GM19324 (cell line): ENCODE results near the gene PCNX4.
"Not testable (repeated sequence)": the region's sequence is repeated elsewhere in the genome, so short reads cannot be mapped to it uniquely, and the experiment has no call there.

Experiments used
- ATAC-seq: cut with Tn5 transposase; IDR thresholded peaks from one replicate; pipeline ENCODE4 v1.9.1; 2021; ENCODE audit warnings: mild to moderate bottlenecking, moderate library complexity; ENCODE audit not compliant: unreplicated experiment, low FRiP score

Gene PCNX4

DNA sequence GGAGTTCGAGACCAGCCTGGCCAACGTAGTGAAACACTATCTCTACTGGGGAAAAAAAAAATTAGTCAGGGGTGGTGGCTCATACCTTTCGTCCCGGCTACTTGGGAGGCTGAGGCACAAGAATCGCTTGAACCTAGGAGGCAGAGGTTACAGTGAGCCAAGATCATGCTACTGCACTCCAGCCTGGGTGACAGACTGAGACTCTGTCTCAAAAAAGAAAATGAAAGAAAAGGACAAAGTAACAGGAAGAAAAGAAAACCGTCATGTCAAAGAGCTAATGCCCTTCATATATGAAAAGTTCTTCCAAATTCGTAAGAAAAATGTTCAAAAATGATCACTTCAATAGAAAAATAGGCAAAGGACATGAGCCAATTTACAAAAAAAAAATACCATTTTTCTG is 8.1 kb downstream of the PCNX4 start:
- not testable (repeated sequence) for ATAC-seq

DNA sequence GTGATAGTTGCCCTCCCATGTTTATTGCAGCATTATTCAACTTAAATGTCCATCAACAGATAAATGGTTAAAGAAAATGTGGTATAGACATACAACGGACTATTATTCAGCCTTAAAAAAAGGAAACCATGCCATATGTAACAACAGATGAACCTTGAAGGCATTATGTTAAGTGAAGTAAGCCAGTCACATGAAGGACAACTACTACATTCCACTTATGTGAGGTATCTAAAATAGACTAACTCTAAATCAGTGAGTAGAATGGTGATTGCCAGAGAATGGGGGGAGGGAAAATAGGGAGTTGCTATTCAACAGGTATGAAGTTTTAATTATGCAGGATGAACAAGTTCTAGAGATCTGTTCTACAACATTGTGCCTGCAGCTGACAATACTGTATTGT is 10.1 kb downstream of the PCNX4 start:
- ATAC-seq = no peak

DNA sequence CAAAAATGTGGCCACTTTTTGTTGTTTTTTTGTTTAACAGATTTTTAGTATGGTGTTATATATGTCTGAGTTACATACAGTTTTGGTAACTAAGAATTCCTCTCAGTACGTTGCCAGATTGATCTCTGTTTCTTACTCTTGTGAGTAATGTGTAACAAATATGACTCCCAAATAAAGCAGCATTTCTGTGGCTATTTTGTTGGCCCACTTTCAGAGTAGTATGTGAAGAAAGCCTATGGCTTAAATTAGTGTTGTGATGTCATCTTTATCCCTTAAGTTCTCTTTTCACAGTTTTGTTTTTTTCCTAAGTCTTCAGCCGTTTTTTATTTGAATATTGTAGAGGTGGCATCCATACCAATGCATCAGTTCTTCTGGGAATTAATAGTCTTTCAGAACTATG is 10.7 kb downstream of the PCNX4 start:
- no peak for ATAC-seq

DNA sequence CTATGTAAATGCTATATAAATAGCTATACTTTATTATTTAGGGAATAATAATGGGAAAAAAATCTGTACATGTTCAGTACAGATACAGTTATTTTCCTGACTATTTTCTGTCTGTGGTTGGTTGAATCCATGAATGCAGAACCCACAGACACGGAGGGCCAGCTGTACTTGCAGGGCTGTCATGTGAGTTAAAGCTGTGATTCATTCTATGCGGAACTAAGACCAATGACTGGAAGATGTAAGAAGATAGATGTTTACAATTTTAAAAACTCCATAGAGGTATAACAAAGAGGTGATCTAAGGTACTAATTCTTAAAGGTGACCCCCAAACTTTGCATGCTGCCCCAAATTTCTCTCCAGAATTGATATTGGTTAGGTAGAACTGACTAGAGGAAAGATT is 14.6 kb downstream of the PCNX4 start:
- ATAC-seq = no peak

DNA sequence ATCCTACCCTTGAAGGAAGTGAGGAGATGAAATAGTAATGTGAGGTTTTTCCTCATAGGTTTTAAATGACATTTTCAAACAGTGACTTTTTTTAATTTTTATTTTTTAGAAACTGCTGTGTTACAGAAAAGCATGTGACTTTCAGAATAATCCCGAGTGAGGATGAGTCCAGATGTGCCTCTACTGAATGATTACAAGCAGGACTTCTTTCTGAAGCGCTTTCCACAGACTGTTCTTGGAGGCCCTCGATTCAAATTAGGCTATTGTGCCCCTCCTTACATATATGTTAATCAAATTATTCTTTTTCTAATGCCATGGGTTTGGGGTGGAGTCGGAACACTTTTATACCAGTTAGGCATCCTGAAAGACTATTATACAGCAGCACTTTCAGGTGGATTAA is 15.8 kb downstream of the PCNX4 start:
- no peak for ATAC-seq

DNA sequence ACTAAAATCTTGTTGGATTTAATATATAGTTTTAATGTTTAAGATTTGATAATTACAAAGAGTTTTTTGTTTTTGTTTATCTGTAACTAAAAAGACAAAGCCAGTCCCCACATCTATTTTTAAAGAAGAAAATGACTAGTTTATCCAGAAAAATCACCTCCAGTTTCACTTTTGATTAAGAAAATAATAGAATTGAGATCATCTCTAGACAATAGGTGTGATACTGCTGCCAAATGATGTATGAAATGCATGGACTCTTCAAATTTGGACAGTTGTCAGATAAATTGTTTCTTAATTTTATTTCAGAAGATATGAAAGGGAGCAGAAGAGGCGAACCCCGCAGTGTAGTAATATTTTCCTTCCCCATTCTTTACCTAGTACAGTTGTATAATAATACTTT is 20.0 kb downstream of the PCNX4 start:
- no peak for ATAC-seq

DNA sequence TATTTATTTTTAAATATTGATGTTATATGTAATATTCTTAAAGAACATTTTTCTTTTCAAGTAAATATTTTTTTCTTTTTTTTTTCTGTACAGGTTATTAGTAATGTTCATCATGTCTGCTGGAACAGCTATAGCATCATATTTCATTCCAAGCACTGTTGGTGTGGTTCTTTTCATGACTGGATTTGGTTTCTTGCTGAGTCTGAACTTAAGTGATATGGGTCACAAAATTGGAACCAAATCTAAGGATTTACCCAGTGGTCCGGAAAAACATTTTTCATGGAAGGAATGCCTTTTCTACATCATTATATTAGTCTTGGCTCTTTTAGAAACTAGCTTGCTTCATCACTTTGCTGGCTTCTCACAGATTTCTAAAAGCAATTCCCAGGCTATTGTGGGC is 23.2 kb downstream of the PCNX4 start:
- ATAC-seq = no peak

DNA sequence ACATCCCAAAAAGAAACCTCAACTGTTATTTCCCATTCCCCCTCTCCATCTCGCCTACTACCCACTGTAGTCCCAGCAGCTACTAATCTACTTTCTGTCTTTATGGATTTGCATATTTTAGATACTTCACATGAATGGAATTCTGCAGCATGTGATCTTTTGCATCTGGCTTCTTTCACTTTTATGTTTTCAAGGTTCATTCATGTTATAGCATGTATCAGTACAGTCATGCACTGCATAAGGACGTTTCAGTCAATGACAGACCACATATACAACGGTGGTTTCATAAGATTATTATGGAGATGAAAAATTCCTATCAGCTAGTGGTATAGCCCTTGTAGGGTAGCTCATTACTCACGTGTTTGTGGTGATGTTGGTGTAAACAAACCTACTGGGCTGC is 24.5 kb downstream of the PCNX4 start:
- no peak for ATAC-seq

DNA sequence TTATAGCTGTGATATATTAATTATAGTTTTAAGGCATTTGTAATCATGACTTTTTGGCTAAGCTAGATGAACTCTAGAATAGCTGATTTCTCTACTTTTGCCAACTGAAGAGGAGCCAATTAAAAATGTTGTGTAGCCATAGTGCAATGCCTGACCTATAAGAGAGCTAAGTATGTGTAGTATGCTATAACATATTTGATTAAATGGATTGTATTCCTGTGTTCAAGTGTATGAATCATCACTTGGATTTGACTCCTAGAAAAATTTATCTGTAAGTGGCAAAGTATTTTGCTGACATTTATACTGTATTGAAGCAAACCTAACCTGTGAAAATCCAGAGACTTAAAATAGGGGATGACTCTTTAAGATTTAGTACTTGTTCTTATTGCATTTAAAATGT is 34.2 kb downstream of the PCNX4 start:
- ATAC-seq = no peak

DNA sequence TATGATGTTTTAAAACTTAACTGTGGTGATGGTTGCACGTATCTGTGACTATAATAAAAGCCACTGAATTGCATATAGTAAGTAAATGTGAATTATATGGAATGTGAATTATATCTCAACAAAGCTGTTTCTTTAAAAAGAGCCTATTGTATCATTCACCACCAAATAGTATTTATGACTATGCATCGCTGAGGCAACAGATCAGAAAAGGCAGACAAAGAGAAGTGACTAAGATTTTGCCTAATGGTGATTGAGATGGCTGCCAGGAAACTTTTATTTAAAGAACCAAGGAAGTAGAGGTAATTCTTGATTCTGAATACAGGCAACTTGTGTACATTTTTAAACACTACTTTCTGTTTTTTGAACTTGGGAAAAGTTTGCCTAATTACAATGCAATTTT is 41.8 kb downstream of the PCNX4 start:
- ATAC-seq = no peak

DNA sequence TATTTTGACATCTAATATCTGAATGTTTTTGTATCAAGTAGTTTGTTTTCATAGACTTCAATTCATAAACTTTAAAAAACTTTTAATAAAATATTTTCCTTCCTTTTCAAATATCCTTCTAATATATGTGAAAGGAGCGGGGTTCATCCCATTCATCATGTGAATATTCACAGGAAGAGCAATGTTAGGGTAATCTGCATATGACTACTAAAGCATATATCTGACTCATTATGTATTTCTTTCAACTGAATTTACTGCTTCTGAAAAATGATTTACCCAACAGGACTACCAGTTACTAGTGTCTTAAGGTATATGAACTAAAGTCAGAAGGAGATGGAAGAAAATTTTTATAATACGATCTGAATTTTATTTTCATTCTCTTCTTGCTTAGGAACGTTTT is 43.0 kb downstream of the PCNX4 start:
- no peak for ATAC-seq

DNA sequence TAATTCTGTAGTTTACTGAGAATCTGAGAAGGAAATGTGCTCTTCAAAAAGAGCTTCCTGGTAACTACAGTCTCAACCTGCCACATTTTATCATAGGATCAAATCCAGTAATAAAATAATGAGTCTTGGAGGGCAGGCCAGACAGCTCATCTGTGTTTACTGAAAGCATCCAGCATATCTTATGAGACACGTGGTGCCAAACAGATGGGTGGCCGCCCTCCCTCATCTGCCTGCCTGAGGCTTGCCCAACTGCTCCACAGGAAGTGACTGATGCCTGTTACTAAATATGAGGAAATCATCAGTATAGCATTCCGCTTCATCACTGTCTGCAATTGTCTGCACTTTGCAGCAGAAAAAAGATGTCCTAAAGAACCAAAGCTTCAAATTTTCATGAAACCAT is 60.0 kb downstream of the PCNX4 start:
- peak; percentile 91 for ATAC-seq

DNA sequence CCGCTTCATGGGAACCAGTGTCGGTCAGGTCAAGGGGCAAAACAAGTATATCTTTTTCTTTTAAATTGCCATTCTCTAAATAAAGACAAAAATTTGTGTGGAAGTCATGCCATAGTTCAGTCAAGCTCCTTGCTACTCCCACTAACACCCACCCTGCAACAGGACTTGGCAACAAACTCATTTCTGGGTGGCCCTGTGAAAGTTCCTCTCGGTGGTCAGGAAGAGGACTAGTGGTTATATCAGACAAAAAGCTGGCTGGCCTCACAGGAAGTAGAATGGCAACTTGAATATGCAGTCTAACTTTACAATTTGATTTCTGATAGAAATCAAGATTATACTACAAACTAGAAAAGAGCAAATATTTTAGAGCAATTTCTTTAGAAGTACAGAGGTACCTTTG is 62.3 kb downstream of the PCNX4 start:
- ATAC-seq = no peak

DNA sequence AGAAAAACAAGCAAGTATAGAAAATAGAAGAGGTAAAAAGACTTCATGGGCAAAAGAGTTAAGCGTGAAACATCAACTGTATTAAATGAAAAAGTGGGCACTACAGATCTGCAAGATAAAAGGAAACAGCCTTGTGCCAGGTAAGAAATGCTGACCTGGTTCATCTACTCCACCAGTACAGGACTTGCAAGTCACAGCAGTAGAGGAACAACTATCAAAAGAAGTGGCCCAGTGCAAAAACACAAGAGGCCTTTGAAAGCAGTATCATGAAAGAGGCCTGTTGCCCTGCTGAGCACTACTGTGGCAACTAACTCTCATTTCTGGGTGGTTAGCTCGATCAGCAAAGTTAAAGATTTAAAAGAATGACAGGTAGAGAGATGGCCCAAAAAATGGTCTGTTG is 62.9 kb downstream of the PCNX4 start:
- no peak for ATAC-seq

DNA sequence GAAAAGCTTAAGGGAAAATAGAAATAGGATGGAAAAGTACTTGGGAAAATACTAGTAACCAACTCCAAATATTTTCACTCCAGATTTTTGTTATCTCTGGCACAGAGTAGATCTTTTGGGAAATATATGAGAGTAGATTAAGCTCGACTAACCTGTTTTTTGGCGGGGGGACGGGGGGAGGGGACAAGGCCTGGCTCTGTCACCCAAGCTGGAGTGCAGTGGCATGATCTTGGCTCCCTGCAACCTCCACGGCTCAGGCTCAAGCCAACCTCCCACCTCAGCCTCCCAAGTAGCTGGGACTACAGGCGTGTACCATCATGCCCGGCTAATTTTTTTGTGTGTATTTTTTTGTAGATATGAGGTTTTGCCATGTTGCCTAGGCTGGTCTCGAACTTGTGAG is 68.7 kb downstream of the PCNX4 start:
- no peak for ATAC-seq

DNA sequence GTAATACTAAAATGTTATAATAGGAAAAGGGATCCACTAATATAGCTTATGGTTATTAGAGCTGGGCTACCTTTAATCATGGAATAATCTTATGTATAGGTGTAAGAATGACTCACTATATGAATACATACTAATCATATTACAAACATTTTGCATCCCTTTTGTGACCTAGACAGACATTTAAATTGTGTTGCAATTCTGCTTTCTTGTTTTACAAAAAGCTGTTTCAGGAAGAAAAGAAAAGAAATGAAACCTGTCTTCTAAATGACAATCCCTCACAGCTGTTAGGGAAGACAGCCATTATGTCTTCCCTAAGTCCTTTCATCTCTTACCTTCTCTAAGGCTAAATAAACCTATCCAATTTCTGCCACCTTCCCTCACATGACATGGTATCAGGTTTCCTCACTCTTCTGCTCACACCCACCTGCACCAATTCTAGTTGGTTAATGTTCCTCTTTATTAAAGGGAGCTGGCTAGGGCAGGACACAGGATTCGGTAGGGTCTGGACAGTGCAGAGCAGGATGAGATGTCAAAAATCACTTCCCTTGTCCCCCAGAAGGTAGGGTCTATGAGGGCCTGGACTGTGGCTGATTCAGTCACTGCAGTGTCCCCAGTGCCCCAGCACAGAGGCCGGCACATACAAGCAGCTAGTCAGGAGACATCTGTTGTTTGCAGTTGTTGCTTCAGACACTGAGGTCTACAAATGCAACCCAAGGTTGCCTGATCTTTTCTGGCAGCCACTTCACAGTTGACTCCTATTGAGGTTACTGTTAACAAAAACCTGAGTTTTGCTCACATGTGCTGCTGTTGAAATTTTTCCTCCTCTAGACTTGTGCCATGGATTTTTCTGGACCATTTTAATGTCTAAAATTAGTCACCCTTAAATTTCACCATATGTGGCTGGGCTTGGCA is 69.7 kb downstream of the PCNX4 start:
- no peak for ATAC-seq

DNA sequence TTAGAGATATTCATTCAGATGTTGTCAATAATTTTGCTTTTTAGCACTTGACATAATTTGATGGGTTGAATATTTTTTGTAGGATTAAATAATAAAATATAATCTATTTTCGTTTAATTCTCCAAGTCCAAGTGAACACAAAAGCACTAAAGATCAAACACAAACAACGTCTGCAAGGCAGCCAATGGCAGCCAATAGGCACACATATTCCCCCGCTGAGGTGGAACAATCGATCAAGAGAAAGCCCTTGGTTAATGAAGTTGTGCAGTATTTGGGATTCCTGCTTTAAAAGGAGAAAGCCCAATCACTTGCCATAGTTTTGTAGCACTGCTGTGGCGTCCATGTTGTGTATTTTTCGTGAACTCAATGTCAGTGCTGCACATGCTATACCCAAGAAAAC is 72.0 kb downstream of the PCNX4 start:
- ATAC-seq = no peak

DNA sequence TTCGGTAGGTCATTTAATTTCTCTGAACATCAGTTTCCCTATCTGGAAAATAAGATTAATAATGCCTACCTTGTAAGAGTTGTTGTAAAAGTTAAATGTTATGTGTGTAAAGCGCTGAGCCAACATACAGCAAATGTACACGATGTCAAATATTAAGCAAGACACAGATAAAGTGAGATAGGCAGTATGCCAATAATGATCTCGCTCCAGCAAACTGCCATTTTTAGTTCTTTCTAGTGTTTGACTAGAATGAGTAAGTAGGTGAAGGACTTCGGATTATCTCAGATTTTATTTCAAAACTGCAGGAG is 72.6 kb downstream of the PCNX4 start:
- peak; percentile 3 for ATAC-seq

DNA sequence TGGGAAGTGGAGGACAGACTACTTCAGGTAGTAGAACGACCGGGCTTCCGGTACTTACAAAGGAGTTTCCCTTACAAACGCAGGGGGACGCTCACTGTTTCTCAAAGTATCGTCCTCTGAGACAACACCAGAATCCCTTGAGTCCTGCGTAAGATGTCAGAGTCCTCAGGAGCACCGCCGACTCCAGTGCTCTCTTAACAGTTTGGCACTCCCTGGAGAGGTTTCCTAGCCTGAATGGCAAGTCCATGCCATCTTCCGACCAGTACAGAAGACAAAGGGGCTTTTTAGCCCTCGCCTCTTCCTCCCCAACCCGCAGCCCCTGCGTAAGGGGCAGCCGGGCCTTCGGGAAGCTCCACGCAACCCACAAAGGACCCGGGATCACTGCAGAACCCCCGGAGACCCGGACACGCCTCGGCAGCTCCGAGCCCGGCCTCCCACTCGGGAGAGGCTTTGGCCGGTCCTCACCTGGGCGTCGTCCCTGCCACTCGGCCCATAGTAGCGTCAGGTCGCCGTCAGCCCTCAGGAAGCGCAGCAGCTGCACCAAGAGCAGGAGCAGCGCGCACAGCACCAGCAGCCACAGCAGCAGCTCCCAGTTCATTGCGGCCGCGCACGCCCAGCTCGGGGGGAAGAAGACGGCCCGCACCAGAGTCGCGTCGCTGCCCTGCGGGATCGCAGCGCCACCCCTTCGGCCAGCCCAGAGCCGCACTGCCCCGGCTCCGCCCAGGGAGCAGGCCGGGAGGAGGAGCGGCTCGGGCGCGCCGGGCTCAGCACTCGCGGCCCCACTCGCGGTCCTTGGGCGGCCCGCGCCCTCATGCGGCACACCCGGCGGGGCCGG is 73.2 kb downstream of the PCNX4 start, which contains the start of gene DHRS7:
TSS of gene DHRS7 (minus strand) at position 687 of the 835 bp plus-strand sequence. CDS start at position 598, 89 bp downstream.
- peak; percentile 95 for ATAC-seq

DNA sequence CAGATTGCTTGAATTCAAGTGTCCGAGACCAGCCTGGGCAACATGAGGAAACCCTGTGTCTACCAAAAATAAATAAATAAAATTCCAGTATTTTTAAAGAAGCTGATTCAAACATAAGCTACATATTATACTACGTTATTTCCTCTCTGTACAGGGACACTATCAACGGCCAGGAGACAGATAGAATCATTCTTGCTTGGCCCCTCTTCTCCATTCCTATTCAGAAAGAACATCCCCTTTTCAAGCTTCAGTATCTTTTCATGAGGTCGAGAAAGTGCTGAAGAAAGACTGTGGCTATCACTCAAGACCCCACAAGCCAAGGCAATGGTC is 73.8 kb downstream of the PCNX4 start:
- ATAC-seq = no peak

DNA sequence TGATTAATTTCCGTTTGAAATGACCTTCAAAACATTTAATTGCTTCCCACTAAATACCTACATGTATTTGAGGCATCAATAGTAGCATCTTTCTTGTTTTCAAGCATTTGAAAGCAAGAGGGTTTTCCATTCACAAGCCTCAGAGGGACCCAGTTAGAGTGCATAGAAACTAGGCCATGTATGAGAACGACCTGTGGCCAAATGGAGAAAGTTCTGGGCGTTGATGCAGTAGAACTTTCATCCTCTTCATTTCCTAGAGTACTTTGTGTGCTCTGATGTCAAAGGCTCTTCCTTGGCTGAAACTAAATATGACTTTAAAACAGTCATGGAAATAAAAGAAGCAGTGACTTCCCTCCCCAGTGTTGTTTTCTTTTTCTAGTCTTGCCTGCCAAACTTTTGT is 74.4 kb downstream of the PCNX4 start:
- ATAC-seq = no peak

DNA sequence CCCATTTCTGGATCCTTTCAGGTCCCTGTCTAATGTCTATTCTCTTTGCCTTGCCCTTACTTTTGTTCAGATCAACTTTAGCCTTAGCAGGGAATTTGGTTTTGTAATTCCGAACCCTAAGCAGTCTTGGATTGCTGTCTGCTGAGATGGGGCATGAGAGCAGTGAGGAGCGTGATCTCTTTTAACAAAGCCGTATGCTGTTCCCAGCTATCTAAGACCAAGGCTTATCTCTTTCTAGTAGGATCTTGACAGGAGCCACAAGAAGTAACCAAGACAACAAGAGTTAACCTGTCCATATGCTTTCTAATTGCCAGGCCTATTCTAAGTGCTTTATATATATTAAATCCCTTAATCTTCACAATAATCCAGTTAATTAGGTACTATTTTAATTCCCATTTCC is 78.0 kb downstream of the PCNX4 start:
- no peak for ATAC-seq
